Activated T-cell treated with anti-CD3 and anti-CD28 coated beads for 48 hours (primary cell): ENCODE measurements around the gene RPL10L.

Experiments used
- DNase-seq: peaks from one replicate; pipeline ENCODE4 v3.0.0-alpha.2; 2020; ENCODE audit warnings: low read depth

Gene RPL10L

GRCh38 chr14:46651526-46652144, at the start of gene RPL10L:
Gene RPL10L (minus strand): TSS chr14:46651781. CDS start chr14:46651736, 45 bp downstream.
- DNase-seq: no peak

- DNase-seq: no peak
These were observed 40.2 kb upstream of the RPL10L start for GRCh38 chr14:46691819-46692218.

- no peak for DNase-seq
These were observed 35.1 kb upstream of the RPL10L start for GRCh38 chr14:46686652-46687051.

GRCh38 chr14:46672128-46672527, 20.5 kb upstream of the RPL10L start:
- DNase-seq: no peak

- DNase-seq: no peak
These were observed 11.8 kb upstream of the RPL10L start for GRCh38 chr14:46663382-46663781.

- DNase-seq: no peak
These were observed 10.1 kb upstream of the RPL10L start for GRCh38 chr14:46661728-46662127.

- no peak for DNase-seq
These were observed 1.6 kb upstream of the RPL10L start for GRCh38 chr14:46653031-46653755.

- DNase-seq: no peak
These were observed 4.8 kb downstream of the RPL10L start for GRCh38 chr14:46646796-46647195.

- DNase-seq: no peak
These were observed 24.7 kb downstream of the RPL10L start for GRCh38 chr14:46626876-46627275.
